Ovary (tissue), 3 donors: ENCODE results near the gene RADIL.

Source experiments
- CTCF ChIP-seq, 3 donors: fragments of 450-650 bp in 2 of 3; fragments of 200-600 bp in 1 of 3; IDR thresholded peaks; one replicate each; pipeline versions ENCODE4 v1.5.1 to v1.8.0; 2016 to 2022; ENCODE audit warnings: antibody characterized with exemption in 3 of 3, mild to moderate bottlenecking in 1 of 3
- POLR2A ChIP-seq: fragments of 450-650 bp; IDR thresholded peaks from one replicate; pipeline ENCODE4 v1.6.1; 2017; ENCODE audit warnings: antibody characterized with exemption, mild to moderate bottlenecking, moderate library complexity
- donor health status: DM: no; HTN: no; CAD: no.

GRCh38 chr7:4861227-4861626, 22.3 kb downstream of the RADIL start:
- no peak for TF ChIP-seq POLR2A
- TF ChIP-seq CTCF (IDR thresholded peaks at IDR 0.05), result no peak
